H1 (cell line): Measurements from ENCODE around the gene EFR3B. TPM values are rescaled to one million over a fixed set of nuclear protein-coding genes. Genes with fewer than 3 reads are reported as not detected.

Experiments
- CTCF ChIA-PET: fragments of 300-600 bp; sonication (Branson Sonifier 250); formaldehyde crosslinking; loops from one replicate; lab custom pipeline; 2021; ENCODE audit not compliant: partially characterized antibody; lab: Charles Lee
- POLR2A ChIA-PET: fragments of 300-600 bp; sonication (Branson Sonifier 250); formaldehyde crosslinking; loops from one replicate; lab custom pipeline; 2021; ENCODE audit warnings: inconsistent platforms; ENCODE audit not compliant: partially characterized antibody; lab: Charles Lee
- DNase-seq, 2 experiments: peaks; one replicate each; pipeline versions ENCODE4 v3.0.0 to v3.0.0-alpha.2; 2010 to 2022; ENCODE audit warnings: low spot score in 2 of 2, low read depth in 1 of 2, mixed read lengths in 1 of 2
- FAIRE-seq: peaks from 2 replicates; lab custom pipeline; 2011; peaks lifted over from hg19 to GRCh38; lab: Jason Lieb, UNC
- H2AFZ ChIP-seq: 2 replicates; pipeline ENCODE4 v1.8.1; 2012; ENCODE audit warnings: low read length, inconsistent platforms
- H2AK5ac ChIP-seq: 2 replicates; pipeline ENCODE4 v1.6.1; 2013; ENCODE audit warnings: low read depth, low read length
- H2BK120ac ChIP-seq: replicated peaks from 2 replicates; pipeline ENCODE3; 2013; ENCODE audit warnings: low read depth, low read length, inconsistent platforms
- H2BK12ac ChIP-seq: 2 replicates; pipeline ENCODE4 v1.6.1; 2013; ENCODE audit warnings: low read depth, low read length
- H2BK15ac ChIP-seq: 2 replicates; pipeline ENCODE4 v1.6.1; 2013; ENCODE audit warnings: low read length
- H2BK20ac ChIP-seq: 2 replicates; pipeline ENCODE4 v1.6.1; 2013; ENCODE audit warnings: low read length
- H2BK5ac ChIP-seq: 2 replicates; pipeline ENCODE4 v1.6.1; 2013; ENCODE audit warnings: low read depth, low read length
- H3K14ac ChIP-seq: 2 replicates; pipeline ENCODE4 v1.6.1; 2013; ENCODE audit warnings: inconsistent platforms; ENCODE audit not compliant: insufficient read length
- H3K18ac ChIP-seq: 2 replicates; pipeline ENCODE4 v1.6.1; 2013; ENCODE audit warnings: low read length; ENCODE audit errors: extremely low read depth
- H3K23ac ChIP-seq: 2 replicates; pipeline ENCODE4 v1.6.1; 2013; ENCODE audit warnings: inconsistent platforms; ENCODE audit not compliant: insufficient read length
- H3K23me2 ChIP-seq: 2 replicates; pipeline ENCODE4 v1.6.1; 2013; ENCODE audit warnings: low read depth, low read length
- H3K27ac ChIP-seq: 2 replicates; pipeline ENCODE4 v1.6.1; 2011; ENCODE audit warnings: low read depth, low read length, inconsistent platforms
- H3K27me3 ChIP-seq, 4 experiments: replicated peaks in 1 of 4; 1 replicate in 1 of 4; 2 replicates in 3 of 4; pipeline versions ENCODE4 v1.6.1 to v1.8.1; 2011 to 2013; ENCODE audit warnings: low read length in 3 of 4, mild to moderate bottlenecking in 3 of 4, inconsistent platforms in 2 of 4, mixed read lengths in 2 of 4, moderate library complexity in 1 of 4; ENCODE audit not compliant: control insufficient read depth in 3 of 4, insufficient read depth in 3 of 4; ENCODE audit errors: extremely low read depth in 1 of 4
- H3K36me3 ChIP-seq, 4 experiments: 2 replicates each; pipeline versions ENCODE4 v1.6.1 to v1.8.1; 2011 to 2013; ENCODE audit warnings: mild to moderate bottlenecking in 4 of 4, low read length in 3 of 4, moderate library complexity in 2 of 4, control low read depth in 1 of 4, inconsistent platforms in 1 of 4; ENCODE audit not compliant: insufficient read depth in 4 of 4, control insufficient read depth in 2 of 4
- H3K4ac ChIP-seq: replicated peaks from 2 replicates; pipeline ENCODE3; 2013; ENCODE audit warnings: low read length, low read depth, mixed read lengths, inconsistent platforms; ENCODE audit not compliant: insufficient read length
- H3K4me1 ChIP-seq, 4 experiments: replicated peaks in 1 of 4; 1 replicate in 1 of 4; 2 replicates in 3 of 4; pipeline versions ENCODE4 v1.6.1 to v1.8.1; 2011 to 2013; ENCODE audit warnings: low read length in 3 of 4, inconsistent platforms in 2 of 4, mixed read lengths in 1 of 4; ENCODE audit not compliant: insufficient read depth in 4 of 4, control insufficient read depth in 3 of 4
- H3K4me2 ChIP-seq, 2 experiments: 2 replicates each; pipeline versions ENCODE4 v1.6.1 to v1.8.1; 2011 to 2013; ENCODE audit warnings: low read depth in 2 of 2, low read length in 2 of 2, control low read depth in 1 of 2, inconsistent platforms in 1 of 2, mild to moderate bottlenecking in 1 of 2; ENCODE audit not compliant: insufficient read depth in 1 of 2
- H3K4me3 ChIP-seq, 4 experiments: fragments of 200-600, 300-600 bp in 1 of 4; sonication (generic), shearing (Covaris generic), sonication (Bioruptor Twin) in 1 of 4; 2 replicates each; pipeline versions ENCODE4 v1.5.1 to v1.8.1; 2011 to 2016; ENCODE audit warnings: low read length in 4 of 4, low read depth in 3 of 4, control low read depth in 2 of 4, inconsistent platforms in 2 of 4, mild to moderate bottlenecking in 2 of 4, mixed read lengths in 1 of 4, moderate library complexity in 1 of 4; ENCODE audit not compliant: insufficient read depth in 2 of 4; ENCODE audit errors: extremely low read depth in 1 of 4
- H3K56ac ChIP-seq: replicated peaks from 2 replicates; pipeline ENCODE3; 2013; ENCODE audit warnings: low read depth, mild to moderate bottlenecking, mixed read lengths, low read length, inconsistent platforms; ENCODE audit not compliant: insufficient read length
- H3K79me1 ChIP-seq: 2 replicates; pipeline ENCODE4 v1.6.1; 2013; ENCODE audit warnings: low read depth, low read length, control low read depth
- H3K79me2 ChIP-seq, 2 experiments: 2 replicates each; pipeline versions ENCODE4 v1.6.1 to v1.8.1; 2012 to 2013; ENCODE audit warnings: low read length in 2 of 2, mild to moderate bottlenecking in 2 of 2, inconsistent platforms in 1 of 2; ENCODE audit not compliant: insufficient read depth in 2 of 2, control insufficient read depth in 1 of 2
- H3K9ac ChIP-seq, 4 experiments: replicated peaks in 1 of 4; 1 replicate in 1 of 4; 2 replicates in 3 of 4; pipeline versions ENCODE4 v1.6.1 to v1.8.1; 2011 to 2013; ENCODE audit warnings: low read depth in 3 of 4, low read length in 3 of 4, control low read depth in 2 of 4, mild to moderate bottlenecking in 2 of 4, moderate library complexity in 2 of 4, inconsistent platforms in 1 of 4; ENCODE audit errors: extremely low read depth in 1 of 4
- H3K9me3 ChIP-seq, 2 experiments: 2 replicates each; pipeline versions ENCODE4 v1.6.1 to v1.8.1; 2012 to 2013; ENCODE audit warnings: mild to moderate bottlenecking in 2 of 2, moderate library complexity in 2 of 2, control low read depth in 1 of 2, inconsistent platforms in 1 of 2, low read depth in 1 of 2, low read length in 1 of 2, mixed read lengths in 1 of 2; ENCODE audit not compliant: insufficient read depth in 2 of 2
- H4K20me1 ChIP-seq, 2 experiments: replicated peaks in 1 of 2; 2 replicates each; pipeline versions ENCODE3 to v1.8.1; 2011 to 2013; ENCODE audit warnings: inconsistent platforms in 2 of 2, low read length in 2 of 2, mild to moderate bottlenecking in 1 of 2; ENCODE audit not compliant: insufficient read depth in 2 of 2, control insufficient read depth in 1 of 2
- H4K5ac ChIP-seq: 2 replicates; pipeline ENCODE4 v1.6.1; 2013; ENCODE audit warnings: low read length, low read depth, mixed read lengths, inconsistent platforms; ENCODE audit not compliant: insufficient read length
- H4K8ac ChIP-seq: 2 replicates; pipeline ENCODE4 v1.8.0; 2013; ENCODE audit warnings: mild to moderate bottlenecking, moderate library complexity, low read length, inconsistent platforms; ENCODE audit not compliant: insufficient read depth; ENCODE audit errors: extremely low read depth
- H4K91ac ChIP-seq: replicated peaks from 2 replicates; pipeline ENCODE3; 2013; ENCODE audit warnings: low read length, mixed read lengths, inconsistent platforms; ENCODE audit not compliant: insufficient read length
- BACH1 ChIP-seq: IDR thresholded peaks from 2 replicates; pipeline ENCODE4 v1.6.1; 2012; ENCODE audit warnings: low read length, improper control_type of control experiment
- KDM5A ChIP-seq: fragments of 200-600 bp; IDR thresholded peaks from 2 replicates; pipeline ENCODE4 v1.7.1; 2012; ENCODE audit warnings: mild to moderate bottlenecking, low read length, inconsistent platforms, mixed read lengths
- PHF8 ChIP-seq: fragments of 200-600 bp; sonication (generic); conservative IDR thresholded peaks from 2 replicates; pipeline ENCODE4 v1.7.1; 2012; ENCODE audit warnings: low read depth, mild to moderate bottlenecking, inconsistent platforms, low read length, moderate library complexity
- POLR2A ChIP-seq, 2 experiments: IDR thresholded peaks; 1 replicate in 1 of 2; 2 replicates in 1 of 2; pipeline ENCODE4 v1.6.1; 2011; ENCODE audit warnings: low read depth in 2 of 2, low read length in 2 of 2, mild to moderate bottlenecking in 2 of 2; ENCODE audit errors: control extremely low read depth in 1 of 2
- RFX5 ChIP-seq: IDR thresholded peaks from 2 replicates; pipeline ENCODE4 v1.6.1; 2011; ENCODE audit warnings: low read depth, low read length, improper control_type of control experiment, borderline replicate concordance
- SIN3A ChIP-seq, 2 experiments: IDR thresholded peaks in 1 of 2; conservative IDR thresholded peaks in 1 of 2; 2 replicates each; pipeline ENCODE4 v1.6.1; 2011 to 2012; ENCODE audit warnings: low read length in 2 of 2, improper control_type of control experiment in 1 of 2, low read depth in 1 of 2, mild to moderate bottlenecking in 1 of 2
- SP1 ChIP-seq: IDR thresholded peaks from 2 replicates; pipeline ENCODE4 v1.6.1; 2011; ENCODE audit warnings: low read depth, low read length
- SUZ12 ChIP-seq: fragments of 200-600 bp; sonication (generic); IDR thresholded peaks from 2 replicates; pipeline ENCODE4 v1.6.1; 2012; ENCODE audit warnings: mild to moderate bottlenecking, inconsistent platforms, low read length, moderate library complexity, mixed read lengths
- TAF7 ChIP-seq: optimal IDR thresholded peaks from 2 replicates; pipeline ENCODE3; 2011; ENCODE audit warnings: low read depth, mild to moderate bottlenecking, inconsistent platforms, low read length, moderate library complexity, borderline replicate concordance
- TCF12 ChIP-seq: IDR thresholded peaks from 2 replicates; pipeline ENCODE4 v1.6.1; 2011; ENCODE audit warnings: low read depth, mild to moderate bottlenecking, low read length
- WGBS, 2 experiments: shearing (Covaris generic) in 1 of 2; methylation state at CpG; one replicate each; pipeline versions ENCODE4 v1.1.6 to v1.1.7; 2013 to 2015; ENCODE audit warnings: low lambda C conversion rate in 2 of 2, mixed read lengths in 2 of 2, inconsistent platforms in 1 of 2, low coverage in 1 of 2, missing lambda C conversion rate in 1 of 2; ENCODE audit not compliant: insufficient replicate concordance in 2 of 2, insufficient coverage in 1 of 2, insufficient read length in 1 of 2; ENCODE audit errors: extremely low coverage in 1 of 2, missing lambda C conversion rate in 1 of 2; 5-methylcytosine and 5-hydroxymethylcytosine counted together
- polyA plus RNA-seq, 7 experiments: library from polyadenylated mRNA; depleted of rRNA in 3 of 7; stranded (reverse) in 5 of 7; unstranded in 2 of 7; fragments of >200 nt in 5 of 7; fragments of 200-250 nt in 2 of 7; gene quantifications; 1 replicate in 5 of 7; 2 replicates in 1 of 7; 4 replicates in 1 of 7; pipeline versions ENCODE4 v1.2.1 to v1.2.3, GENCODE V29; 2011 to 2013; ENCODE audit warnings: missing spikeins in 2 of 7, mixed read lengths in 2 of 7
- total RNA-seq: library from RNA; stranded (reverse); fragmentation: NEBNext Ultra II Directional; extraction: Animal tissue kit (Norgen Biotek cat#: 25700); gene quantifications from 2 replicates; pipeline ENCODE4 v1.2.1, GENCODE V29; 2021

The EFR3B gene
- total and polyA plus RNA-seq, 2 of the 8 experiments (the other 6 are each of a cell fraction or from before 2014, with no cell fraction given) = 3.4 to 9.6 TPM

GRCh38 chr2:25053041-25053440 lies 11.2 kb downstream of the EFR3B start:
- H3K23me2 ChIP-seq = no peaks in the 10 kb centered on the region
- WGBS, 2 experiments = 96% methylated on average over 3 of the region's 3 CpGs; no CpG with 5 or more reads in 1 of the 2 experiments
- no peak overlapping the region for H3K4me3 ChIP-seq
- no peak overlapping the region for H3K4me2 ChIP-seq
- H3K27me3 ChIP-seq = no peaks in the 10 kb centered on the region; a peak in 2 of 7 replicates
- no peak overlapping the region for H3K23ac ChIP-seq
- no peak overlapping the region for H3K9ac ChIP-seq
- H3K56ac ChIP-seq = no peak overlapping the region
- no peak for DNase-seq
- H4K8ac ChIP-seq = no peak overlapping the region
- no peak overlapping the region for H2AFZ ChIP-seq
- no peaks in the 10 kb centered on the region for H3K36me3 ChIP-seq
- H3K79me2 ChIP-seq = no peaks in the 10 kb centered on the region
- H2BK120ac ChIP-seq = no peak overlapping the region
- peaks cover 0 to 3% (median 0%) of the 10 kb centered on the region in 4 experiments; a peak in 3 of 7 replicates for H3K4me1 ChIP-seq
- H3K18ac ChIP-seq = no peak overlapping the region
- FAIRE-seq = no peak
- ChIA-PET CTCF (interaction anchor here (1.5 to 2.2 kb wide), 2 partner anchors 9 to 11 kb away, joined by 4 to 8 read pairs; no protein-coding TSS in a partner anchor), POLR2A (no interaction called here)
- no peaks in the 10 kb centered on the region for H3K9me3 ChIP-seq
- no peak overlapping the region for H2BK5ac ChIP-seq
- H3K14ac ChIP-seq = no peak overlapping the region
- no peak overlapping the region for H4K91ac ChIP-seq
- TF ChIP-seq SUZ12 (no peak), TCF12 (no peak), TAF7 (no peak), RFX5 (no peak), KDM5A (no peak), BACH1 (no peak), SP1 (no peak), POLR2A (IDR thresholded peaks at IDR 0.05; ENCODE audit: control extremely low read depth in 1 of 2, low read depth in 2 of 2, low read length in 2 of 2) (no peak), SIN3A (conservative IDR thresholded peaks at IDR 0.05 in 1 of 2, IDR thresholded peaks at IDR 0.05 in 1 of 2; ENCODE audit: low read depth in 1 of 2, low read length in 2 of 2) (no peak), PHF8 (no peak)
- no peaks in the 10 kb centered on the region for H3K79me1 ChIP-seq
- no peak overlapping the region for H2BK15ac ChIP-seq
- no peak overlapping the region for H2AK5ac ChIP-seq
- H2BK20ac ChIP-seq = no peak overlapping the region
- no peak overlapping the region for H3K4ac ChIP-seq
- peaks cover 0 to 4% of the 10 kb centered on the region in 2 experiments for H4K20me1 ChIP-seq
- no peak overlapping the region for H2BK12ac ChIP-seq
- no peak overlapping the region for H4K5ac ChIP-seq
- H3K27ac ChIP-seq = no peak overlapping the region
